Mucosa of descending colon (tissue), 3 donors: ENCODE results near the gene RTN3. TPM values are rescaled to one million over a fixed set of nuclear protein-coding genes. Genes with fewer than 3 reads are reported as not detected.

Source experiments
- ATAC-seq: fragments of 200-7000 bp; cut with Tn5 transposase; one replicate; pipeline ENCODE4 v1.9.1; 2020; ENCODE audit warnings: mild to moderate bottlenecking, moderate library complexity
- DNase-seq, 3 donors: peaks; one replicate each; pipeline ENCODE4 v3.0.0-alpha.2; 2020
- H3K36me3 ChIP-seq: fragments of 200-600 bp; one replicate; pipeline ENCODE4 v1.8.0; 2021; ENCODE audit warnings: low read depth, mild to moderate bottlenecking
- H3K4me1 ChIP-seq: fragments of 200-600 bp; one replicate; pipeline ENCODE4 v1.8.0; 2021; ENCODE audit warnings: low read depth, mild to moderate bottlenecking
- H3K4me3 ChIP-seq: fragments of 200-600 bp; one replicate; pipeline ENCODE4 v1.8.0; 2021; ENCODE audit warnings: mild to moderate bottlenecking
- H3K9me3 ChIP-seq: fragments of 200-600 bp; one replicate; pipeline ENCODE4 v1.8.0; 2021; ENCODE audit warnings: mild to moderate bottlenecking
- CTCF ChIP-seq: fragments of 200-600 bp; IDR thresholded peaks from one replicate; pipeline ENCODE4 v1.8.0; 2022; ENCODE audit warnings: antibody characterized with exemption, mild to moderate bottlenecking
- intact Hi-C, 2 donors: fragments of 100-400 bp; cut with DNase I in 1 of 2; cut with micrococcal nuclease in 1 of 2; formaldehyde crosslinking; loops; one replicate each; pipeline versions ENCODE4 v1.11.0 to v1.11.1; 2022; cut with DNase I, micrococcal nuclease
- total RNA-seq, 3 donors: library from RNA; stranded (reverse); fragmentation: NEBNext Ultra II Directional in 2 of 3; extraction: Animal tissue kit (Norgen Biotek cat#: 25700) in 2 of 3; gene quantifications; one replicate each; pipeline versions ENCODE4 v1.2.1 to v1.2.4, GENCODE V29; 2021 to 2023
- donor health status: DM: no; HTN: no; CAD: no; lungs with moderate emphysema.
- donor health status: DM: no; HTN: no; CAD: no.
- donor health status: DM: no; HTN: yes; CAD: no.

RTN3 gene
- total RNA-seq, 3 donors from 2014 or later = 111 to 129 (median 115) TPM

GRCh38 chr11:63686926-63687325 lies 5.6 kb downstream of the RTN3 start:
- H3K4me1 ChIP-seq = peaks cover 16% of the 10 kb centered on the region
- H3K4me3 ChIP-seq = no peak overlapping the region
- no peaks in the 10 kb centered on the region for H3K9me3 ChIP-seq
- no peak for TF ChIP-seq CTCF
- no peak for DNase-seq
- ATAC-seq = no peak
- intact Hi-C loops = no loop called here
- H3K36me3 ChIP-seq = no peaks in the 10 kb centered on the region

- Histone ChIP-seq H3K4me1 (peaks cover 9% of the 10 kb centered on the region), H3K9me3 (no peaks in the 10 kb centered on the region), H3K4me3 (no peak overlapping the region), H3K36me3 (no peaks in the 10 kb centered on the region)
- DNase-seq = no peak
- no peak for TF ChIP-seq CTCF
- intact Hi-C loops = no loop called here
- ATAC-seq = no peak
Observed at GRCh38 chr11:63687845-63688244, 6.5 kb downstream of the RTN3 start.

- DNase-seq = no peak
- ATAC-seq = no peak
- Histone ChIP-seq H3K4me1 (peaks cover 5% of the 10 kb centered on the region), H3K4me3 (no peak overlapping the region), H3K9me3 (no peaks in the 10 kb centered on the region), H3K36me3 (no peaks in the 10 kb centered on the region)
- intact Hi-C loops = no loop called here
- no peak for TF ChIP-seq CTCF
Observed at GRCh38 chr11:63694596-63694995, 13.3 kb downstream of the RTN3 start.

- no peaks in the 10 kb centered on the region for H3K36me3 ChIP-seq
- no peaks in the 10 kb centered on the region for H3K9me3 ChIP-seq
- no peak for TF ChIP-seq CTCF
- H3K4me3 ChIP-seq = no peak overlapping the region
- ATAC-seq = peak; percentile 98
- intact Hi-C loops = no loop called here
- H3K4me1 ChIP-seq = peaks cover 8% of the 10 kb centered on the region
- peak in 1 of 3 donors; percentile 60 for DNase-seq
Observed at GRCh38 chr11:63698976-63699733, 17.9 kb downstream of the RTN3 start.

- ATAC-seq = no peak
- intact Hi-C loops = no loop called here
- DNase-seq = no peak
- peaks cover 8% of the 10 kb centered on the region for H3K4me1 ChIP-seq
- H3K9me3 ChIP-seq = no peaks in the 10 kb centered on the region
- no peak overlapping the region for H3K4me3 ChIP-seq
- TF ChIP-seq CTCF = no peak
- H3K36me3 ChIP-seq = no peaks in the 10 kb centered on the region
Observed at GRCh38 chr11:63699896-63700295, 18.6 kb downstream of the RTN3 start.
